Ovary (tissue), 3 donors: ENCODE measurements around the gene THBS4.

Experiments used
- EP300 ChIP-seq: sonication (generic); formaldehyde crosslinking; IDR thresholded peaks from one replicate; pipeline ENCODE4 v1.6.1; 2017; ENCODE audit warnings: antibody characterized with exemption
- POLR2A ChIP-seq: fragments of 450-650 bp; IDR thresholded peaks from one replicate; pipeline ENCODE4 v1.6.1; 2017; ENCODE audit warnings: antibody characterized with exemption, mild to moderate bottlenecking, moderate library complexity
- TF ChIP-seq, protein P1 (sequence below), 3 donors: fragments of 450-650 bp in 2 of 3; fragments of 200-600 bp in 1 of 3; IDR thresholded peaks; one replicate each; pipeline versions ENCODE4 v1.5.1 to v1.8.0; 2016 to 2022; ENCODE audit warnings: antibody characterized with exemption in 3 of 3, mild to moderate bottlenecking in 1 of 3
- donor health status: DM: no; HTN: no; CAD: no.

DNA sequence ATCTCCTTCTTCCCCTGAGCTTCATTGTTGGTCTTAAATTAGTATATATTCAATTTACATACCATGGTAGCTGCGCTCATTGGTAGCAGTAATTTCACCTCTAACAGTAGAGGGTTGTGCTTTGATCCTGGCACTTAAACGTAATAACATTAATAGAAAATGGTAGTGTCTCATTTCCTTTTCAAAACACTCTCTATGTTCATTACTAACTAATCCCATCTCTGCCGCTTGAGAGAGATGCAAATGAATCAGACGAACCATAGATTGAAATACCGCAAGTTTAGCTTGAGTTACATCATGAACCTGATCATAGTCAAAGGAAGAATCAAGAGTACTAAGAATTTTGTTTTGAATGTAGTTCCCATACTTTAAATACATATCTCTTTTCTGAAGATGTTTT, 2.2 kb downstream of the THBS4 start:
- TF ChIP-seq, protein P1, sequence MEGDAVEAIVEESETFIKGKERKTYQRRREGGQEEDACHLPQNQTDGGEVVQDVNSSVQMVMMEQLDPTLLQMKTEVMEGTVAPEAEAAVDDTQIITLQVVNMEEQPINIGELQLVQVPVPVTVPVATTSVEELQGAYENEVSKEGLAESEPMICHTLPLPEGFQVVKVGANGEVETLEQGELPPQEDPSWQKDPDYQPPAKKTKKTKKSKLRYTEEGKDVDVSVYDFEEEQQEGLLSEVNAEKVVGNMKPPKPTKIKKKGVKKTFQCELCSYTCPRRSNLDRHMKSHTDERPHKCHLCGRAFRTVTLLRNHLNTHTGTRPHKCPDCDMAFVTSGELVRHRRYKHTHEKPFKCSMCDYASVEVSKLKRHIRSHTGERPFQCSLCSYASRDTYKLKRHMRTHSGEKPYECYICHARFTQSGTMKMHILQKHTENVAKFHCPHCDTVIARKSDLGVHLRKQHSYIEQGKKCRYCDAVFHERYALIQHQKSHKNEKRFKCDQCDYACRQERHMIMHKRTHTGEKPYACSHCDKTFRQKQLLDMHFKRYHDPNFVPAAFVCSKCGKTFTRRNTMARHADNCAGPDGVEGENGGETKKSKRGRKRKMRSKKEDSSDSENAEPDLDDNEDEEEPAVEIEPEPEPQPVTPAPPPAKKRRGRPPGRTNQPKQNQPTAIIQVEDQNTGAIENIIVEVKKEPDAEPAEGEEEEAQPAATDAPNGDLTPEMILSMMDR (IDR thresholded peaks at IDR 0.05) = no peak
- TF ChIP-seq EP300 = no peak
- TF ChIP-seq POLR2A = no peak
